Peyer's patch (tissue), 4 donors: ENCODE measurements around the gene EMC8.

ENCODE experiments used
- CTCF ChIP-seq, 6 experiments: fragments of 450-650 bp in 4 of 6; fragments of 200-600 bp in 2 of 6; sonication (generic) in 1 of 6; IDR thresholded peaks; one replicate each; pipeline ENCODE4 v1.5.1; 2017 to 2019; ENCODE audit warnings: antibody characterized with exemption in 6 of 6, mild to moderate bottlenecking in 3 of 6, moderate library complexity in 1 of 6
- POLR2A ChIP-seq, 2 donors: fragments of 450-650 bp; IDR thresholded peaks; one replicate each; pipeline ENCODE4 v1.5.1; 2017; ENCODE audit warnings: antibody characterized with exemption in 2 of 2, mild to moderate bottlenecking in 2 of 2, moderate library complexity in 2 of 2

- TF ChIP-seq CTCF (IDR thresholded peaks at IDR 0.05) (no peak), POLR2A (IDR thresholded peaks at IDR 0.05) (no peak)
Measured at GRCh38 chr16:85836706-85837582, 37.6 kb upstream of the EMC8 start.
